ENCODE measurements around the gene MYL10.
"Not testable (repeated sequence)": the region's sequence is repeated elsewhere in the genome, so short reads cannot be mapped to it uniquely, and the experiment has no call there.

The MYL10 gene

GRCh38 chr7:101650579-101651081 is 21.5 kb upstream of the MYL10 start:
- FAIRE-seq = no peak

- FAIRE-seq = not testable (repeated sequence)
These were observed 18.8 kb upstream of the MYL10 start for GRCh38 chr7:101647876-101648275.

GRCh38 chr7:101645951-101646350 is 16.9 kb upstream of the MYL10 start:
- FAIRE-seq = no peak

- no peak for FAIRE-seq
These were observed 15.8 kb upstream of the MYL10 start for GRCh38 chr7:101644879-101645278.

GRCh38 chr7:101639127-101639526 is 10.0 kb upstream of the MYL10 start:
- FAIRE-seq = not testable (repeated sequence)

GRCh38 chr7:101636822-101637623 is 7.9 kb upstream of the MYL10 start:
- FAIRE-seq = no peak

- FAIRE-seq = no peak
These were observed 6.4 kb upstream of the MYL10 start for GRCh38 chr7:101635484-101635883.

- FAIRE-seq = no peak
These were observed 5.2 kb upstream of the MYL10 start for GRCh38 chr7:101634196-101634717.

GRCh38 chr7:101633511-101633910 is 4.4 kb upstream of the MYL10 start:
- no peak for FAIRE-seq

- FAIRE-seq = no peak
These were observed 3.5 kb upstream of the MYL10 start for GRCh38 chr7:101632641-101633040.

- no peak for FAIRE-seq
These were observed 2.2 kb upstream of the MYL10 start for GRCh38 chr7:101631224-101631714.

GRCh38 chr7:101630591-101630990 is 1.5 kb upstream of the MYL10 start:
- no peak for FAIRE-seq

- no peak for FAIRE-seq
These were observed 574 bp downstream of the MYL10 start for GRCh38 chr7:101628522-101628921.

- FAIRE-seq = no peak
These were observed 2.3 kb downstream of the MYL10 start for GRCh38 chr7:101626758-101627157.

GRCh38 chr7:101626069-101626671 is 2.9 kb downstream of the MYL10 start:
- no peak for FAIRE-seq

- no peak for FAIRE-seq
These were observed 3.9 kb downstream of the MYL10 start for GRCh38 chr7:101625031-101625791.

- FAIRE-seq = no peak
These were observed 4.7 kb downstream of the MYL10 start for GRCh38 chr7:101624246-101625001.

GRCh38 chr7:101622609-101623173 is 6.4 kb downstream of the MYL10 start:
- FAIRE-seq = no peak

- FAIRE-seq = no peak
These were observed 8.1 kb downstream of the MYL10 start for GRCh38 chr7:101620991-101621390.

- FAIRE-seq = no peak
These were observed 8.7 kb downstream of the MYL10 start for GRCh38 chr7:101620395-101620794.

- FAIRE-seq = no peak
These were observed 10.2 kb downstream of the MYL10 start for GRCh38 chr7:101618916-101619315.

All from endometrium (tissue), 2 donors.